ENCODE results near the gene KIF2C. TPM values are rescaled to one million over a fixed set of nuclear protein-coding genes. Genes with fewer than 3 reads are reported as not detected.
A peak's percentile ranks its signal among the peaks of the same experiment; 100 is the strongest.

KIF2C gene
- total and polyA plus RNA-seq, 9 of the 15 experiments (the other 6 are each of a cell fraction or from before 2014, with no cell fraction given): 84.9 to 226 (median 169) TPM

- TF ChIP-seq CUX1 (CRISPR knock-in tag; IDR thresholded peaks at IDR 0.05) (peak; percentile 68; the same call in 1 of the 2 replicates), MCM2 (IDR thresholded peaks at IDR 0.05; ENCODE audit: low read depth) (no peak), ZNF717 (CRISPR knock-in tag; IDR thresholded peaks at IDR 0.05) (peak; percentile 100), ETV1 (tag; conservative IDR thresholded peaks at IDR 0.05; ENCODE audit: low read depth) (peak; percentile 83), SFPQ (IDR thresholded peaks at IDR 0.05; ENCODE audit: low read depth, low read length) (peak; percentile 74; the same call in 1 of the 2 replicates), HOMEZ (CRISPR knock-in tag; IDR thresholded peaks at IDR 0.05) (no peak), E2F6 (IDR thresholded peaks at IDR 0.05; ENCODE audit: borderline replicate concordance in 1 of 2, extremely low read depth in 1 of 2, insufficient read depth in 1 of 2, insufficient read length in 1 of 2, low read depth in 1 of 2, low read length in 1 of 2, poor library complexity in 1 of 2, severe bottlenecking in 1 of 2) (peak; percentile 47 to 84), SREBF1 (IDR thresholded peaks at IDR 0.05; ENCODE audit: borderline replicate concordance, low read depth, low read length) (no peak), CEBPZ (IDR thresholded peaks at IDR 0.05; ENCODE audit: borderline replicate concordance, low read depth, low read length) (0 out of 2 replicates have a peak, but pooled peaks have one; percentile 55)
Measured at GRCh38 chr1:44721485-44722361, 17.9 kb upstream of the KIF2C start (continued).

All from K562 (cell line).